H1 (cell line): ENCODE data around the gene TLE4. TPM values are rescaled to one million over a fixed set of nuclear protein-coding genes. Genes with fewer than 3 reads are reported as not detected.

Experiments
- CTCF ChIA-PET: fragments of 300-600 bp; sonication (Branson Sonifier 250); formaldehyde crosslinking; loops from one replicate; lab custom pipeline; 2021; ENCODE audit not compliant: partially characterized antibody; lab: Charles Lee
- POLR2A ChIA-PET: fragments of 300-600 bp; sonication (Branson Sonifier 250); formaldehyde crosslinking; loops from one replicate; lab custom pipeline; 2021; ENCODE audit warnings: inconsistent platforms; ENCODE audit not compliant: partially characterized antibody; lab: Charles Lee
- DNase-seq, 2 experiments: peaks; one replicate each; pipeline versions ENCODE4 v3.0.0 to v3.0.0-alpha.2; 2010 to 2022; ENCODE audit warnings: low spot score in 2 of 2, low read depth in 1 of 2, mixed read lengths in 1 of 2
- FAIRE-seq: peaks from 2 replicates; lab custom pipeline; 2011; peaks lifted over from hg19 to GRCh38; lab: Jason Lieb, UNC
- H2AFZ ChIP-seq: 2 replicates; pipeline ENCODE4 v1.8.1; 2012; ENCODE audit warnings: low read length, inconsistent platforms
- H2AK5ac ChIP-seq: 2 replicates; pipeline ENCODE4 v1.6.1; 2013; ENCODE audit warnings: low read depth, low read length
- H2BK120ac ChIP-seq: replicated peaks from 2 replicates; pipeline ENCODE3; 2013; ENCODE audit warnings: low read depth, low read length, inconsistent platforms
- H2BK12ac ChIP-seq: 2 replicates; pipeline ENCODE4 v1.6.1; 2013; ENCODE audit warnings: low read depth, low read length
- H2BK15ac ChIP-seq: 2 replicates; pipeline ENCODE4 v1.6.1; 2013; ENCODE audit warnings: low read length
- H2BK20ac ChIP-seq: 2 replicates; pipeline ENCODE4 v1.6.1; 2013; ENCODE audit warnings: low read length
- H2BK5ac ChIP-seq: 2 replicates; pipeline ENCODE4 v1.6.1; 2013; ENCODE audit warnings: low read depth, low read length
- H3K14ac ChIP-seq: 2 replicates; pipeline ENCODE4 v1.6.1; 2013; ENCODE audit warnings: inconsistent platforms; ENCODE audit not compliant: insufficient read length
- H3K18ac ChIP-seq: 2 replicates; pipeline ENCODE4 v1.6.1; 2013; ENCODE audit warnings: low read length; ENCODE audit errors: extremely low read depth
- H3K23ac ChIP-seq: 2 replicates; pipeline ENCODE4 v1.6.1; 2013; ENCODE audit warnings: inconsistent platforms; ENCODE audit not compliant: insufficient read length
- H3K23me2 ChIP-seq: 2 replicates; pipeline ENCODE4 v1.6.1; 2013; ENCODE audit warnings: low read depth, low read length
- H3K27ac ChIP-seq: 2 replicates; pipeline ENCODE4 v1.6.1; 2011; ENCODE audit warnings: low read depth, low read length, inconsistent platforms
- H3K27me3 ChIP-seq, 4 experiments: replicated peaks in 1 of 4; 1 replicate in 1 of 4; 2 replicates in 3 of 4; pipeline versions ENCODE4 v1.6.1 to v1.8.1; 2011 to 2013; ENCODE audit warnings: low read length in 3 of 4, mild to moderate bottlenecking in 3 of 4, inconsistent platforms in 2 of 4, mixed read lengths in 2 of 4, moderate library complexity in 1 of 4; ENCODE audit not compliant: control insufficient read depth in 3 of 4, insufficient read depth in 3 of 4; ENCODE audit errors: extremely low read depth in 1 of 4
- H3K36me3 ChIP-seq, 4 experiments: 2 replicates each; pipeline versions ENCODE4 v1.6.1 to v1.8.1; 2011 to 2013; ENCODE audit warnings: mild to moderate bottlenecking in 4 of 4, low read length in 3 of 4, moderate library complexity in 2 of 4, control low read depth in 1 of 4, inconsistent platforms in 1 of 4; ENCODE audit not compliant: insufficient read depth in 4 of 4, control insufficient read depth in 2 of 4
- H3K4ac ChIP-seq: replicated peaks from 2 replicates; pipeline ENCODE3; 2013; ENCODE audit warnings: low read length, low read depth, mixed read lengths, inconsistent platforms; ENCODE audit not compliant: insufficient read length
- H3K4me1 ChIP-seq, 4 experiments: replicated peaks in 1 of 4; 1 replicate in 1 of 4; 2 replicates in 3 of 4; pipeline versions ENCODE4 v1.6.1 to v1.8.1; 2011 to 2013; ENCODE audit warnings: low read length in 3 of 4, inconsistent platforms in 2 of 4, mixed read lengths in 1 of 4; ENCODE audit not compliant: insufficient read depth in 4 of 4, control insufficient read depth in 3 of 4
- H3K4me2 ChIP-seq, 2 experiments: 2 replicates each; pipeline versions ENCODE4 v1.6.1 to v1.8.1; 2011 to 2013; ENCODE audit warnings: low read depth in 2 of 2, low read length in 2 of 2, control low read depth in 1 of 2, inconsistent platforms in 1 of 2, mild to moderate bottlenecking in 1 of 2; ENCODE audit not compliant: insufficient read depth in 1 of 2
- H3K4me3 ChIP-seq, 4 experiments: fragments of 200-600, 300-600 bp in 1 of 4; sonication (generic), shearing (Covaris generic), sonication (Bioruptor Twin) in 1 of 4; 2 replicates each; pipeline versions ENCODE4 v1.5.1 to v1.8.1; 2011 to 2016; ENCODE audit warnings: low read length in 4 of 4, low read depth in 3 of 4, control low read depth in 2 of 4, inconsistent platforms in 2 of 4, mild to moderate bottlenecking in 2 of 4, mixed read lengths in 1 of 4, moderate library complexity in 1 of 4; ENCODE audit not compliant: insufficient read depth in 2 of 4; ENCODE audit errors: extremely low read depth in 1 of 4
- H3K56ac ChIP-seq: replicated peaks from 2 replicates; pipeline ENCODE3; 2013; ENCODE audit warnings: low read depth, mild to moderate bottlenecking, mixed read lengths, low read length, inconsistent platforms; ENCODE audit not compliant: insufficient read length
- H3K79me1 ChIP-seq: 2 replicates; pipeline ENCODE4 v1.6.1; 2013; ENCODE audit warnings: low read depth, low read length, control low read depth
- H3K79me2 ChIP-seq, 2 experiments: 2 replicates each; pipeline versions ENCODE4 v1.6.1 to v1.8.1; 2012 to 2013; ENCODE audit warnings: low read length in 2 of 2, mild to moderate bottlenecking in 2 of 2, inconsistent platforms in 1 of 2; ENCODE audit not compliant: insufficient read depth in 2 of 2, control insufficient read depth in 1 of 2
- H3K9ac ChIP-seq, 4 experiments: replicated peaks in 1 of 4; 1 replicate in 1 of 4; 2 replicates in 3 of 4; pipeline versions ENCODE4 v1.6.1 to v1.8.1; 2011 to 2013; ENCODE audit warnings: low read depth in 3 of 4, low read length in 3 of 4, control low read depth in 2 of 4, mild to moderate bottlenecking in 2 of 4, moderate library complexity in 2 of 4, inconsistent platforms in 1 of 4; ENCODE audit errors: extremely low read depth in 1 of 4
- H3K9me3 ChIP-seq, 2 experiments: 2 replicates each; pipeline versions ENCODE4 v1.6.1 to v1.8.1; 2012 to 2013; ENCODE audit warnings: mild to moderate bottlenecking in 2 of 2, moderate library complexity in 2 of 2, control low read depth in 1 of 2, inconsistent platforms in 1 of 2, low read depth in 1 of 2, low read length in 1 of 2, mixed read lengths in 1 of 2; ENCODE audit not compliant: insufficient read depth in 2 of 2
- H4K20me1 ChIP-seq, 2 experiments: replicated peaks in 1 of 2; 2 replicates each; pipeline versions ENCODE3 to v1.8.1; 2011 to 2013; ENCODE audit warnings: inconsistent platforms in 2 of 2, low read length in 2 of 2, mild to moderate bottlenecking in 1 of 2; ENCODE audit not compliant: insufficient read depth in 2 of 2, control insufficient read depth in 1 of 2
- H4K5ac ChIP-seq: 2 replicates; pipeline ENCODE4 v1.6.1; 2013; ENCODE audit warnings: low read length, low read depth, mixed read lengths, inconsistent platforms; ENCODE audit not compliant: insufficient read length
- H4K8ac ChIP-seq: 2 replicates; pipeline ENCODE4 v1.8.0; 2013; ENCODE audit warnings: mild to moderate bottlenecking, moderate library complexity, low read length, inconsistent platforms; ENCODE audit not compliant: insufficient read depth; ENCODE audit errors: extremely low read depth
- H4K91ac ChIP-seq: replicated peaks from 2 replicates; pipeline ENCODE3; 2013; ENCODE audit warnings: low read length, mixed read lengths, inconsistent platforms; ENCODE audit not compliant: insufficient read length
- CBX8 ChIP-seq: fragments of 300-800, 300-1000 bp; sonication (generic); IDR thresholded peaks from 2 replicates; pipeline ENCODE4 v1.7.1; 2016; ENCODE audit warnings: low read depth, low read length, borderline replicate concordance
- EZH2 ChIP-seq: fragments of 200-600 bp; sonication (generic); IDR thresholded peaks from 2 replicates; pipeline ENCODE4 v1.7.1; 2012; ENCODE audit warnings: low read depth, mild to moderate bottlenecking, moderate library complexity, low read length, inconsistent platforms; ENCODE audit not compliant: severe bottlenecking
- NRF1 ChIP-seq: IDR thresholded peaks from 2 replicates; pipeline ENCODE4 v1.6.1; 2011; ENCODE audit warnings: mild to moderate bottlenecking, low read depth, low read length, improper control_type of control experiment
- POLR2A ChIP-seq, 2 experiments: IDR thresholded peaks; 1 replicate in 1 of 2; 2 replicates in 1 of 2; pipeline ENCODE4 v1.6.1; 2011; ENCODE audit warnings: low read depth in 2 of 2, low read length in 2 of 2, mild to moderate bottlenecking in 2 of 2; ENCODE audit errors: control extremely low read depth in 1 of 2
- POU5F1 ChIP-seq: IDR thresholded peaks from 2 replicates; pipeline ENCODE4 v1.6.1; 2011; ENCODE audit warnings: low read depth, mild to moderate bottlenecking, low read length, moderate library complexity
- SUZ12 ChIP-seq: fragments of 200-600 bp; sonication (generic); IDR thresholded peaks from 2 replicates; pipeline ENCODE4 v1.6.1; 2012; ENCODE audit warnings: mild to moderate bottlenecking, inconsistent platforms, low read length, moderate library complexity, mixed read lengths
- TAF1 ChIP-seq: IDR thresholded peaks from 2 replicates; pipeline ENCODE4 v1.6.1; 2011; ENCODE audit warnings: mild to moderate bottlenecking, low read depth, low read length
- TCF12 ChIP-seq: IDR thresholded peaks from 2 replicates; pipeline ENCODE4 v1.6.1; 2011; ENCODE audit warnings: low read depth, mild to moderate bottlenecking, low read length
- WGBS, 2 experiments: shearing (Covaris generic) in 1 of 2; methylation state at CpG; one replicate each; pipeline versions ENCODE4 v1.1.6 to v1.1.7; 2013 to 2015; ENCODE audit warnings: low lambda C conversion rate in 2 of 2, mixed read lengths in 2 of 2, inconsistent platforms in 1 of 2, low coverage in 1 of 2, missing lambda C conversion rate in 1 of 2; ENCODE audit not compliant: insufficient replicate concordance in 2 of 2, insufficient coverage in 1 of 2, insufficient read length in 1 of 2; ENCODE audit errors: extremely low coverage in 1 of 2, missing lambda C conversion rate in 1 of 2; 5-methylcytosine and 5-hydroxymethylcytosine counted together
- polyA plus RNA-seq, 7 experiments: library from polyadenylated mRNA; depleted of rRNA in 3 of 7; stranded (reverse) in 5 of 7; unstranded in 2 of 7; fragments of >200 nt in 5 of 7; fragments of 200-250 nt in 2 of 7; gene quantifications; 1 replicate in 5 of 7; 2 replicates in 1 of 7; 4 replicates in 1 of 7; pipeline versions ENCODE4 v1.2.1 to v1.2.3, GENCODE V29; 2011 to 2013; ENCODE audit warnings: missing spikeins in 2 of 7, mixed read lengths in 2 of 7
- total RNA-seq: library from RNA; stranded (reverse); fragmentation: NEBNext Ultra II Directional; extraction: Animal tissue kit (Norgen Biotek cat#: 25700); gene quantifications from 2 replicates; pipeline ENCODE4 v1.2.1, GENCODE V29; 2021

The TLE4 gene
- total and polyA plus RNA-seq, 2 of the 8 experiments (the other 6 are each of a cell fraction or from before 2014, with no cell fraction given) = 32.4 to 36.9 TPM

- H2BK15ac ChIP-seq = no peak overlapping the region
Measured at GRCh38 chr9:79617395-79617794, 45.6 kb downstream of the TLE4 start.

More at GRCh38 chr9:79617395-79617794, 45.6 kb downstream of the TLE4 start:
- Histone ChIP-seq H2BK120ac (no peak overlapping the region), H4K5ac (no peak overlapping the region), H2BK12ac (no peak overlapping the region), H4K8ac (no peak overlapping the region), H3K27me3 (no peaks in the 10 kb centered on the region), H2AK5ac (no peak overlapping the region), H3K36me3 (no peaks in the 10 kb centered on the region), H3K4me2 (no peak overlapping the region), H3K79me1 (peaks cover 5% of the 10 kb centered on the region; the same call in 1 of the 2 replicates), H3K27ac (no peak overlapping the region), H2BK5ac (no peak overlapping the region), H2BK20ac (no peak overlapping the region), H3K23me2 (no peaks in the 10 kb centered on the region), H3K18ac (no peak overlapping the region), H4K91ac (no peak overlapping the region), H3K4me3 (no peak overlapping the region), H3K4me1 (peaks cover 0 to 9% (median 2%) of the 10 kb centered on the region in 4 experiments; a peak in 3 of 7 replicates), H3K9me3 (no peaks in the 10 kb centered on the region), H3K23ac (no peak overlapping the region), H3K9ac (no peak overlapping the region), H2AFZ (no peak overlapping the region), H4K20me1 (peaks cover 1% of the 10 kb centered on the region in 2 experiments), H3K56ac (no peak overlapping the region), H3K14ac (no peak overlapping the region), H3K79me2 (peaks cover 0 to 59% of the 10 kb centered on the region in 2 experiments; a peak in 3 of 4 replicates)
- POLR2A ChIA-PET = interaction anchor here (0.7 to 2.1 kb wide), 2 partner anchors 11 to 46 kb away, joined by 3 to 6 read pairs; partner anchors contain the start of gene TLE4
- CTCF ChIA-PET = interaction anchor here (0.7 to 1.0 kb wide), 2 partner anchors 12 to 93 kb away, joined by 3 read pairs; no protein-coding TSS in a partner anchor
- 92% methylated on average over 4 of the region's 4 CpGs; no CpG with 5 or more reads in 1 of the 2 experiments for WGBS, 2 experiments
- FAIRE-seq = no peak
- TF ChIP-seq POLR2A (IDR thresholded peaks at IDR 0.05; ENCODE audit: control extremely low read depth in 1 of 2, low read depth in 2 of 2, low read length in 2 of 2) (no peak), TCF12 (no peak), EZH2 (no peak), CBX8 (no peak), NRF1 (no peak), POU5F1 (no peak), TAF1 (no peak), SUZ12 (no peak)
- TF ChIP-seq, all 59 proteins: peak for 0
- no peak for DNase-seq
- no peak overlapping the region for H3K4ac ChIP-seq
